ENCODE results near the gene MTA3.
"Not testable (repeated sequence)": the region's sequence is repeated elsewhere in the genome, so short reads cannot be mapped to it uniquely, and the experiment has no call there.

GRCh38 chr2:42642371-42642770 lies 73.9 kb downstream of the MTA3 start:
- TF ChIP-seq CTCF (IDR thresholded peaks at IDR 0.05; ENCODE audit: low read depth, low read length); POLR2A (IDR thresholded peaks at IDR 0.05; ENCODE audit: extremely low read depth, insufficient read length); MAX (IDR thresholded peaks at IDR 0.05; ENCODE audit: low read depth, low read length): not testable (repeated sequence)

Data from NB4 (cell line).